ENCODE measurements around the gene POMT2.

GRCh38 chr14:77258566-77258965 lies 62.1 kb downstream of the POMT2 start:
- TF ChIP-seq POLR2A (IDR thresholded peaks at IDR 0.05), result no peak
- TF ChIP-seq, protein P1, sequence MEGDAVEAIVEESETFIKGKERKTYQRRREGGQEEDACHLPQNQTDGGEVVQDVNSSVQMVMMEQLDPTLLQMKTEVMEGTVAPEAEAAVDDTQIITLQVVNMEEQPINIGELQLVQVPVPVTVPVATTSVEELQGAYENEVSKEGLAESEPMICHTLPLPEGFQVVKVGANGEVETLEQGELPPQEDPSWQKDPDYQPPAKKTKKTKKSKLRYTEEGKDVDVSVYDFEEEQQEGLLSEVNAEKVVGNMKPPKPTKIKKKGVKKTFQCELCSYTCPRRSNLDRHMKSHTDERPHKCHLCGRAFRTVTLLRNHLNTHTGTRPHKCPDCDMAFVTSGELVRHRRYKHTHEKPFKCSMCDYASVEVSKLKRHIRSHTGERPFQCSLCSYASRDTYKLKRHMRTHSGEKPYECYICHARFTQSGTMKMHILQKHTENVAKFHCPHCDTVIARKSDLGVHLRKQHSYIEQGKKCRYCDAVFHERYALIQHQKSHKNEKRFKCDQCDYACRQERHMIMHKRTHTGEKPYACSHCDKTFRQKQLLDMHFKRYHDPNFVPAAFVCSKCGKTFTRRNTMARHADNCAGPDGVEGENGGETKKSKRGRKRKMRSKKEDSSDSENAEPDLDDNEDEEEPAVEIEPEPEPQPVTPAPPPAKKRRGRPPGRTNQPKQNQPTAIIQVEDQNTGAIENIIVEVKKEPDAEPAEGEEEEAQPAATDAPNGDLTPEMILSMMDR (IDR thresholded peaks at IDR 0.05), result no peak
- TF ChIP-seq EP300 (IDR thresholded peaks at IDR 0.05), result no peak
